ENCODE results near the gene NTM.

NTM gene

DNA sequence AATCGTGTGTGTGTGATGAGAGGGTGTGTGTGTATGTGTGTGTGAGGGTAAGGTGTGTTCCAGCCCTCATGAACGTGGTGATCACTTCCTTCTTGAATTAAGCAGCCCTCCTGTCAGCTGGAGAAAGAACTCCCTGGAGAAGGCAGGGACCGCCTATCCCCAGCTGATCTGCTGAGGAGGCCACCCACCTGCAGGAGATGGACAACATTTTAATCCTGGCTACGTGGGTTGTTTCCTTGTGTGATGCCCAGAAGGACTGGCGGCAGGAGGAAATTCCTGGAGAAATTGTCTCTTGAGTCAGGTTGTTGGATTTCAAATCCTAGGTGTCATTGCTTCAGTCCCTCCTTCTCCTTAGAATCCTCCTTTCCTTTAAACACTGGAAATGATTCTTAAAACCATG, 878.8 kb downstream of the NTM start:
- FAIRE-seq = no peak

DNA sequence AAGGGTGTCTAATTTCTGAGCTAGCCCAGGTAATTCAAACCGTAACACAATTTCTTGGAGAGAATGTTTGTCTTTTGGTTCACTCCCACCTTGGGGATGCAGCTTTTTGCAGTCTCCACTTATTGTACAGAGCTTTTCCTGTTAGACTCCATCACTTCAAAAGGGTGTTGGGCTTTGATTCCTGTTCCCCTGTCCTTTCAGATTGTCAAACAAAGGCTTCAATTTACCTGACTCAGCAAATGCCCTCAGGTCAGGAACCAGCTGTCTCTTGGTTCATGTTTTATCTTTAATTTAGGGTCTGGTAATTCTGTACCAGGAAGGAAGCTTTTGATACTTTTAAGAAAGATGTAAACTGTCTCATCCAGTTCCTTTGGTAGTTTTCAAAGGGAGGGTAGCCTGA, 880.6 kb downstream of the NTM start:
- no peak for FAIRE-seq

DNA sequence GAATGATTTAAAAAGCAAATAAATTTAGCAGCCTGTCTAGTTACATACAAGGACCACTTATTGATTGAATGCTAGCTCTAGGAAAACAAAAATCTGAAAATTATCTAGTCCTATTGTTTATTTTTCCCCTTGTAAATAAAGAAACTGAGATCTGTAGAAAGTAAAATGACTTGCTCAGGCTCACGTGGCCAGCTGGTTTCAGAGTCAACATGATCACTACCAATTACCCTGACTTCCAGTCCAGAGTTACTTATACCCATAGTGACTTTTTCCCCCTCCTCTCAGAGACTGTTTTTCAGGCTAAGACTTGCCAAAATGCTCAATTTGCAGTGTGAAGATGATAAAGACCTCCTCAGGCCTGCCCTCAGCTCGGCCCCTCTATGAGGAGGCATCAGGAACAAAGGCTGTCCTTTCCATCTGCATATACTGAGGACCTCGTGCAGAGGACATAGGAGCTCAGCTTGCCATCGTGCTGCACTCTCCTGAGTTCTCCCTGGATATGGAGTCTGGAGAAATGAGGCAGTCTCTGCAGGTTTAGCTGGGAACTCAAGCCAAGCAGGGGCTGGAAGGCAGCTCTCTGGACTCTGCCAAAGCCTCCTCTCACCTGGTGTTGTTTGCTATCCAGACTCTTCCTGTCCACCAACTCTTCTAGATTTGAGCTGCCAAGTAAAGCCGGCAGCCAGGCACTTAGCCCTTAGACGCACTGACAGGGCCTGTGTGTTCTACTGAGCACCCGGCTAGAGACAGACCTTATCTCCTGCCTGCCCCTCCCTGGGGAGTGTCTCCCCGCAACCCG, 883.3 kb downstream of the NTM start:
- FAIRE-seq = no peak

DNA sequence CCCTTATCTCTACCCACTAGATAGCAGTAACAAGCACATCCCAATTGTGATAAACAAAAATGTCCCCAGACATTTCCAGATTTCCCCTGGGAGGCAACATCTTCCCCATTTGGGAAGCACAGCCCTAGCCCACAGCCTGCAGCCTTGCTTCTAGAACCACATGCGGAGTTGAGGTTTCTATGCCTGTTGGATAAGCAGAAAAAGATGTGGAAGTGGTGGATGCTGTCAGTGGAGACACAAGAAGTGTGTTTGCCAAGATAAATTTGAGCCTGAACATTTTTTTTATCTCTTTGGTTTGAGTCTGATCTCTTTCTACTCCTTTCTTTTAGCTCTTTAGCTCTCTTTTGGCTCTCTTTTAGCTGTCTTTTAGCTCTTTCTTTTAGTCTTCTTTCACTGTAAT, 884.5 kb downstream of the NTM start:
- FAIRE-seq = no peak

- FAIRE-seq = no peak
Measured at GRCh38 chr11:132256528-132257279, 886.3 kb downstream of the NTM start.

GRCh38 chr11:132257871-132258270, 887.5 kb downstream of the NTM start:
- FAIRE-seq = no peak

DNA sequence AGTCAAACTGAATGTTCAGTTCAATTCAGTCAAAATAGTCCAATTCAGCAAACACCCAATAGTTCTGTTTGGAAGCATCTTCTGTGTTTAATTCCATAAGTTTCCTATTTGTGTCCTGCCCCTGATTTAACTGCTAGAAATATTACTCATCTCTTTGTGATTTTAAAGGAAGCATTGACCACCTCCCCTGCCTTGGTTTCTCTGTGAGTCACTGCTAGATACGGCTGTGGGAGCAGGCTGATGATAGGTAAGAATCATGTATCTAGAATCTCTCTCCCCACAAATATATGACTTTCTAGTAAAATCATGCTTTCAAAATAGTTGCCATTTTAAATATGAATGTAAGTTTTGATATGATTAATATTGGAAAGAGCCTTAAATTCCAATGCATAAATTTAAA, 888.5 kb downstream of the NTM start:
- no peak for FAIRE-seq

- no peak for FAIRE-seq
Measured at GRCh38 chr11:132260636-132261035, 890.2 kb downstream of the NTM start.

DNA sequence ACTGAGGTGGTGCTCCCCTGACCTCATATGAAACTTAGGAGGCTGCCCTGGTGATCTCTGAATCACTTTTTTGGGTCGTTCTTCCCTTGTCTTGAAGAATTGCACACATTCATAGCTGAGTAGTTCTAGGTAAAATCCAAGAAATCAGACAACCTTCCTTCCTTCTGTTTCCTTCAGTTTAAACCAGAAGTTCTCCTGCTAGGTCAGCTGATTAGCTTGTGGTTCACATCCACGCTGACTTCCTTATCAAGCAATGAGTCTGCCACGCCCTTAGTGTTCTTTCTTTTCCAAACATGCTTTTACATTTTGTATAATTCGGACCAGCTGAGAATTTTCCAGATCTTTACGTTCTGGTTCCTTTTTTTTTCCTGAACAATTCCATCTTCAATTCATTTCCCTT, 892.8 kb downstream of the NTM start:
- FAIRE-seq = no peak

DNA sequence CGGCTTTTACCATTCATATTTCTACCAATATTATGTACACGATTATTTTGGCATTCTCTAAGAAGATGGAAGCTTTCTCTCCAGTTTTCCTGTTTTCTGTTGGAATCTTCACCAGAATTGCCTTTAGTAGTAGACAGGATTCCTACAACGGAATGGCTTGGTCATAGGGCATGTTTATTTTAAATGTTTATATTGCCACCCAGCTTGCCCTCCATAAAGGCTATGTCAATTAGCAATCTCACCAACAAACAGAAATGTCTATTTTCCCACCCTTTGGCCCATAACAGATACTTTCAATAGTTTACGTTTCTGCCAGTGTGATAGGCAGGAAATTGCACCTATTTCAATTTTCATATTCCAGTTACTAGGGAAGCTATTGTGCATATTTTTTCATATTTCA, 893.5 kb downstream of the NTM start:
- no peak for FAIRE-seq

- FAIRE-seq = no peak
Measured at GRCh38 chr11:132264616-132265015, 894.2 kb downstream of the NTM start.

GRCh38 chr11:132278801-132279574, 908.6 kb downstream of the NTM start:
- FAIRE-seq = no peak

GRCh38 chr11:132284048-132284447, 913.6 kb downstream of the NTM start:
- no peak for FAIRE-seq

GRCh38 chr11:132284611-132285010, 914.2 kb downstream of the NTM start:
- FAIRE-seq = no peak

DNA sequence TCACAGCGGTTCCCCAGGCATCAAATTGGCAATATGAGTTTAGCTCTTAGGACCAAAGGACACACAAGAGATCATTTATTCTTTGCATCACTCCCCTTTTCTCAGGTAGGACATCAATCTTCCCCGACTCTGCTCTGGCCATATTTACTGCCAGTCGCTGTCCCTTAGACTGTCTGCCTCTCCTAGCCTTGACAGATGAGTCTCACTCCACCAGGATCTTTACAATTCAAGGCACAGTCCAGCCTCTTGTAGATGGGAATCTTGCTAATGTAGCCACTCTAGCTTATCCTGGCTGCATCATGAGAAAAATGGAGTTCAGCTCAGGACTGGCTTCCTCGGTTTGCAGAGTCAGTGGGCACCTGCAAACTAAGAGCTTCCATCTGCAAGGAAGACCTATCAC, 915.2 kb downstream of the NTM start:
- no peak for FAIRE-seq

GRCh38 chr11:132286106-132286505, 915.7 kb downstream of the NTM start:
- FAIRE-seq = no peak

DNA sequence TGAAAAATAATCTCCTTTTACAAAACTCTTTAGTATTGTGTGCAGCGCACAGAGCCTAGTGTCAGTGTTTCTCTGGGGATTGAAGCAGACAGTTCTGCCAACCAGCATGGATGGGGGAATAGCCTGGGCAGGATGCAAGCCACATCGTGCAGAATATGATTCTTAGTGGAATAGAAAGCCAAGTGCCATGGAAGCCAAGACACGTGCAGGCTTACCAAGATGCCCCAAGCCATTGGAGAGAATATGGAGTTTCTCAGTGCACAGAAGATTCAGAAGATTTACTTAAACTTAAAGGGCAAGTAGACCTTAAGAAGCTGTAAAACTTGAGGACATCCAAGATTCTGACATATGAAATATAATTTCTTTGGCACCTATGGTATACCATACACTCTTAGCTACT, 917.6 kb downstream of the NTM start:
- no peak for FAIRE-seq

DNA sequence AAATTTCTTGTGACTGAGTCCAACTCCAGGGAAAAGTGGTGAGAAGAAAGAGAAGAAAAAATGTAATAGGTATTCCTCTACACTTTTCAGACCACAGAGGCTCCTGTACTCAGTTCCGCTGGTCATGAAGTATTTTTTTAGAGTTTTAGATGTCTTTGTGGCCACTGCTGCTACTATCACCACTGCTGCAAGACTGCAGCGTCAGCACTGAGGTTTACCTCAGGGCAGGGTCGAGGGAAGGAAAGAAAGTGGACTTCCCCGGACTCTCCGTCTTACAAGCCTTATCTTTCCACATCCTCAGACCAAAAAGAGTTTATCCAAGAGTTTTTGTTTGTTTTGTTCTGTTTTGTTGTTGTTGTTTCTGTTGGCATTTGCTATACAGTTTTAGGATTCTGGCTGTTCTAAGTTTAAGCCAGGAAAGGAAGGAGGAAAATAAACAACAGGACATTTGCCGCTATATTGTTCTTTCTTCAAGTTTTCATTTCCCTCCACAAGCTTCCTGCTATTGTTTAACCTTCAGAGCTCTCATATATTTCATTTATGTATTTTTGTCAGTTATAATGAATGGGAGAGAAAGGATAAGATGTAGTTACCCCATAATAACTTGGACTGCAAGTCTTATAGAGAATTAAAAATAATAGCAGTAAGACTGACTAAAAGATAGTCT, 919.3 kb downstream of the NTM start:
- no peak for FAIRE-seq

DNA sequence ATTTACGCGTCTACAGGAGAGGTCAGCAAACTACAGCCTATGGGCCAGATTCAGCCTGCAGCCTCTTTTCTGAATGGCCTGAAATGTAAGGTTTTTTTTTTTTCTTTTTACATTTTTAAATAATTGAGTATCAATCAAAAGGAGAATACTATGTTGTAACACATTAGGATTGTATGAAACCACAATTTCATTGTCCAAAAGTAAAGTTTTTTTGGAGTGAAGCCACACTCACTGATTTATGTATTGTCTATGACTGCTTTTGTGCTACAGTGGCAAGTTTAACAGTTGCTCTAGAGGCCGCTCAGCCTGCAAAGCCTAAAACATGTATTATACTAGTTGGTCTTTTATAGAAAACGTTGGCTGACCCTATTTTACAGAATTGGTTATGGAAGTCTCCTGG, 923.2 kb downstream of the NTM start:
- no peak for FAIRE-seq

GRCh38 chr11:132296946-132297610, 926.7 kb downstream of the NTM start:
- FAIRE-seq = no peak

GRCh38 chr11:132298357-132298756, 927.9 kb downstream of the NTM start:
- no peak for FAIRE-seq

DNA sequence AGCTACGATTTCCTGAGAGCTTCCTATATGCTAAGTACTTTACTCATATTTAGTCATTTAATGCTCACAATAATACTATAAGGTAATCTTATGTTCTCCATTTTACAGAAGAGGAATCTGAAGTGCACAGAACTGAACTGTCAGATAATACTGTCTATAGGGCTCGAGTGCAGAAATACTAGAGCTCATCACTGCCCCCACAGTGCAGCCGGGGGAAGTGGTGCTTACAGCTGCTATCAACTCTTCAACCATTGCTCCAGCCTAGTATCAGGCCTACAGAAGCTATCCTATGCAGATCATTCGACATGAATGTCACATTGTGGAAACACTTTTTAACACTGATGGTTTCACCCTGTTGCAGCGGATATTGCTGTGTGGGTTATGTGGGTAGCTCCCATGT, 929.9 kb downstream of the NTM start:
- FAIRE-seq = no peak

GRCh38 chr11:132301465-132301864, 931.0 kb downstream of the NTM start:
- FAIRE-seq = no peak
